SK-N-SH treated with all-trans-retinoic acid at 6 μM for 48 hours (cell line): Measurements from ENCODE around the gene CDH26.

Source experiments
- ATAC-seq: fragments of 200-7000 bp; cut with Tn5 transposase; 3 replicates; pipeline ENCODE4 v1.9.1; 2020; ENCODE audit warnings: mild to moderate bottlenecking, moderate library complexity
- ARNTL ChIP-seq: fragments of 450-650 bp; formaldehyde crosslinking; IDR thresholded peaks from 2 replicates; pipeline ENCODE4 v1.5.0; 2020; ENCODE audit warnings: low read depth, mild to moderate bottlenecking, moderate library complexity, borderline replicate concordance
- BACH2 ChIP-seq: fragments of 250-450 bp; sonication (Bioruptor Pico); IDR thresholded peaks from 2 replicates; pipeline ENCODE4 v1.9.0; 2021; ENCODE audit warnings: mild to moderate bottlenecking, borderline replicate concordance
- CSDC2 ChIP-seq: fragments of 250-450 bp; sonication (Bioruptor Pico); IDR thresholded peaks from 2 replicates; pipeline ENCODE4 v1.5.0; 2020; ENCODE audit warnings: mild to moderate bottlenecking, moderate library complexity
- CSRNP3 ChIP-seq: fragments of 250-450 bp; sonication (Bioruptor Pico); IDR thresholded peaks from 2 replicates; pipeline ENCODE4 v1.5.1; 2021; ENCODE audit warnings: mild to moderate bottlenecking, moderate library complexity
- ESRRG ChIP-seq: fragments of 250-450 bp; sonication (Bioruptor Pico); IDR thresholded peaks from 2 replicates; pipeline ENCODE4 v1.6.1; 2021; ENCODE audit warnings: mild to moderate bottlenecking
- GLIS3 ChIP-seq: fragments of 250-450 bp; sonication (Bioruptor Pico); IDR thresholded peaks from 2 replicates; pipeline ENCODE4 v1.5.0; 2020; ENCODE audit warnings: mild to moderate bottlenecking, moderate library complexity
- ISL1 ChIP-seq: fragments of 250-450 bp; sonication (Bioruptor Pico); IDR thresholded peaks from 2 replicates; pipeline ENCODE4 v2.1.2; 2022; ENCODE audit warnings: mild to moderate bottlenecking, moderate library complexity
- OSR1 ChIP-seq: fragments of 250-450 bp; sonication (Bioruptor Pico); IDR thresholded peaks from 2 replicates; pipeline ENCODE4 v1.8.0; 2022; ENCODE audit warnings: moderate library complexity, mild to moderate bottlenecking, inconsistent platforms
- PPARA ChIP-seq: fragments of 250-450 bp; sonication (Bioruptor Pico); IDR thresholded peaks from 2 replicates; pipeline ENCODE4 v1.5.0; 2020; ENCODE audit warnings: mild to moderate bottlenecking, borderline replicate concordance
- RARB ChIP-seq: fragments of 250-450 bp; sonication (Bioruptor Pico); IDR thresholded peaks from 2 replicates; pipeline ENCODE4 v1.8.0; 2021; ENCODE audit warnings: mild to moderate bottlenecking, moderate library complexity
- SNAI2 ChIP-seq: fragments of 250-450 bp; sonication (Bioruptor Pico); IDR thresholded peaks from 2 replicates; pipeline ENCODE4 v1.5.0; 2020; ENCODE audit warnings: mild to moderate bottlenecking, moderate library complexity
- TOX ChIP-seq: fragments of 250-450 bp; sonication (Bioruptor Pico); IDR thresholded peaks from 2 replicates; pipeline ENCODE4 v1.8.0; 2021; ENCODE audit warnings: mild to moderate bottlenecking, moderate library complexity, borderline replicate concordance
- ZFP3 ChIP-seq: fragments of 250-450 bp; sonication (Bioruptor Pico); IDR thresholded peaks from 2 replicates; pipeline ENCODE4 v1.5.0; 2020; ENCODE audit warnings: mild to moderate bottlenecking, moderate library complexity
- ZFP30 ChIP-seq: fragments of 450-650 bp; formaldehyde crosslinking; IDR thresholded peaks from 2 replicates; pipeline ENCODE4 v1.5.0; 2022; ENCODE audit warnings: mild to moderate bottlenecking, moderate library complexity
- ZNF565 ChIP-seq: fragments of 450-650 bp; formaldehyde crosslinking; conservative IDR thresholded peaks from 2 replicates; pipeline ENCODE4 v1.5.0; 2020; ENCODE audit warnings: low read depth, mild to moderate bottlenecking, moderate library complexity
- ZNF70 ChIP-seq: fragments of 450-650 bp; formaldehyde crosslinking; IDR thresholded peaks from 2 replicates; pipeline ENCODE4 v1.5.0; 2020; ENCODE audit warnings: mild to moderate bottlenecking, moderate library complexity
- ZNF8 ChIP-seq: fragments of 450-650 bp; formaldehyde crosslinking; IDR thresholded peaks from 2 replicates; pipeline ENCODE4 v1.5.0; 2020; ENCODE audit warnings: mild to moderate bottlenecking, moderate library complexity
- TF ChIP-seq, protein P1 (sequence below): fragments of 250-450 bp; sonication (Bioruptor Pico); IDR thresholded peaks from 2 replicates; pipeline ENCODE4 v1.8.0; 2020; ENCODE audit warnings: mild to moderate bottlenecking, moderate library complexity, borderline replicate concordance
- TF ChIP-seq, protein P2 (sequence below): fragments of 250-450 bp; sonication (Bioruptor Pico); IDR thresholded peaks from 2 replicates; pipeline ENCODE4 v1.5.0; 2020; ENCODE audit warnings: mild to moderate bottlenecking, moderate library complexity
- TF ChIP-seq, protein P3 (sequence below): fragments of 250-450 bp; sonication (Bioruptor Pico); IDR thresholded peaks from 2 replicates; pipeline ENCODE4 v1.8.0; 2021; ENCODE audit warnings: low read depth, mild to moderate bottlenecking, moderate library complexity, borderline replicate concordance
- TF ChIP-seq, protein P4 (sequence below): fragments of 250-450 bp; sonication (Bioruptor Pico); IDR thresholded peaks from 2 replicates; pipeline ENCODE4 v1.5.1; 2020; ENCODE audit warnings: low read depth, mild to moderate bottlenecking, moderate library complexity

CDH26 gene

GRCh38 chr20:60038400-60039008 is 80.3 kb downstream of the CDH26 start (continued):
- no peak for TF ChIP-seq ZNF8 (CRISPR knock-in tag)
- TF ChIP-seq, protein P1, sequence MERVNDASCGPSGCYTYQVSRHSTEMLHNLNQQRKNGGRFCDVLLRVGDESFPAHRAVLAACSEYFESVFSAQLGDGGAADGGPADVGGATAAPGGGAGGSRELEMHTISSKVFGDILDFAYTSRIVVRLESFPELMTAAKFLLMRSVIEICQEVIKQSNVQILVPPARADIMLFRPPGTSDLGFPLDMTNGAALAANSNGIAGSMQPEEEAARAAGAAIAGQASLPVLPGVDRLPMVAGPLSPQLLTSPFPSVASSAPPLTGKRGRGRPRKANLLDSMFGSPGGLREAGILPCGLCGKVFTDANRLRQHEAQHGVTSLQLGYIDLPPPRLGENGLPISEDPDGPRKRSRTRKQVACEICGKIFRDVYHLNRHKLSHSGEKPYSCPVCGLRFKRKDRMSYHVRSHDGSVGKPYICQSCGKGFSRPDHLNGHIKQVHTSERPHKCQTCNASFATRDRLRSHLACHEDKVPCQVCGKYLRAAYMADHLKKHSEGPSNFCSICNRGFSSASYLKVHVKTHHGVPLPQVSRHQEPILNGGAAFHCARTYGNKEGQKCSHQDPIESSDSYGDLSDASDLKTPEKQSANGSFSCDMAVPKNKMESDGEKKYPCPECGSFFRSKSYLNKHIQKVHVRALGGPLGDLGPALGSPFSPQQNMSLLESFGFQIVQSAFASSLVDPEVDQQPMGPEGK (CRISPR knock-in tag): no peak
- no peak for TF ChIP-seq CSRNP3

DNA sequence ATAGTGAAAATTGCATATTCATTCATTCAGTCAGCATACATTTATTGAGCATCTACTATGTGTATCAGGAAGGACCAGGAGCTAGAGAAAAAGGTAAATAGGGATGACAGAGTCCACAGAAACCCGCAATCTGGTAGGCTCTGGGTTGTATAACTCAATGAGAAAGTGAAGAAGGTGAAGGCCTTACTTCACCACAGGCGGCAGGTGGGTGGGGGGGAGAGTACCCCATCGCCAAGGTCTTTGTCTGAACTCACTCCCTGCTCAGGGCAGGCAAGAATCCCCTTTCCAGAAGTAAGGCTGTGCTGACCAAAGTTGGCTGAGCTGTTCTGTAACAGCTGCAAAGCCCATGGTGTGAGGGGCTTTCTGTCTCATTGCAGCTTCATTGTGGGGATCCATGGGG is 81.3 kb downstream of the CDH26 start:
- TF ChIP-seq SNAI2 (CRISPR knock-in tag) (no peak), CSDC2 (CRISPR knock-in tag) (no peak), ZFP30 (no peak), GLIS3 (CRISPR knock-in tag) (no peak), ARNTL (CRISPR knock-in tag) (no peak), TOX (CRISPR knock-in tag) (no peak), PPARA (no peak), ZNF565 (CRISPR knock-in tag) (no peak), BACH2 (no peak)
- TF ChIP-seq, protein P2, sequence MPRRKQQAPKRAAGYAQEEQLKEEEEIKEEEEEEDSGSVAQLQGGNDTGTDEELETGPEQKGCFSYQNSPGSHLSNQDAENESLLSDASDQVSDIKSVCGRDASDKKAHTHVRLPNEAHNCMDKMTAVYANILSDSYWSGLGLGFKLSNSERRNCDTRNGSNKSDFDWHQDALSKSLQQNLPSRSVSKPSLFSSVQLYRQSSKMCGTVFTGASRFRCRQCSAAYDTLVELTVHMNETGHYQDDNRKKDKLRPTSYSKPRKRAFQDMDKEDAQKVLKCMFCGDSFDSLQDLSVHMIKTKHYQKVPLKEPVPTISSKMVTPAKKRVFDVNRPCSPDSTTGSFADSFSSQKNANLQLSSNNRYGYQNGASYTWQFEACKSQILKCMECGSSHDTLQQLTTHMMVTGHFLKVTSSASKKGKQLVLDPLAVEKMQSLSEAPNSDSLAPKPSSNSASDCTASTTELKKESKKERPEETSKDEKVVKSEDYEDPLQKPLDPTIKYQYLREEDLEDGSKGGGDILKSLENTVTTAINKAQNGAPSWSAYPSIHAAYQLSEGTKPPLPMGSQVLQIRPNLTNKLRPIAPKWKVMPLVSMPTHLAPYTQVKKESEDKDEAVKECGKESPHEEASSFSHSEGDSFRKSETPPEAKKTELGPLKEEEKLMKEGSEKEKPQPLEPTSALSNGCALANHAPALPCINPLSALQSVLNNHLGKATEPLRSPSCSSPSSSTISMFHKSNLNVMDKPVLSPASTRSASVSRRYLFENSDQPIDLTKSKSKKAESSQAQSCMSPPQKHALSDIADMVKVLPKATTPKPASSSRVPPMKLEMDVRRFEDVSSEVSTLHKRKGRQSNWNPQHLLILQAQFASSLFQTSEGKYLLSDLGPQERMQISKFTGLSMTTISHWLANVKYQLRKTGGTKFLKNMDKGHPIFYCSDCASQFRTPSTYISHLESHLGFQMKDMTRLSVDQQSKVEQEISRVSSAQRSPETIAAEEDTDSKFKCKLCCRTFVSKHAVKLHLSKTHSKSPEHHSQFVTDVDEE: no peak
- TF ChIP-seq, protein P3, sequence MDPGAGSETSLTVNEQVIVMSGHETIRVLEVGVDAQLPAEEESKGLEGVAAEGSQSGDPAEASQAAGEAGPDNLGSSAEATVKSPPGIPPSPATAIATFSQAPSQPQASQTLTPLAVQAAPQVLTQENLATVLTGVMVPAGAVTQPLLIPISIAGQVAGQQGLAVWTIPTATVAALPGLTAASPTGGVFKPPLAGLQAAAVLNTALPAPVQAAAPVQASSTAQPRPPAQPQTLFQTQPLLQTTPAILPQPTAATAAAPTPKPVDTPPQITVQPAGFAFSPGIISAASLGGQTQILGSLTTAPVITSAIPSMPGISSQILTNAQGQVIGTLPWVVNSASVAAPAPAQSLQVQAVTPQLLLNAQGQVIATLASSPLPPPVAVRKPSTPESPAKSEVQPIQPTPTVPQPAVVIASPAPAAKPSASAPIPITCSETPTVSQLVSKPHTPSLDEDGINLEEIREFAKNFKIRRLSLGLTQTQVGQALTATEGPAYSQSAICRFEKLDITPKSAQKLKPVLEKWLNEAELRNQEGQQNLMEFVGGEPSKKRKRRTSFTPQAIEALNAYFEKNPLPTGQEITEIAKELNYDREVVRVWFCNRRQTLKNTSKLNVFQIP (CRISPR knock-in tag): no peak
- no peak for ATAC-seq

DNA sequence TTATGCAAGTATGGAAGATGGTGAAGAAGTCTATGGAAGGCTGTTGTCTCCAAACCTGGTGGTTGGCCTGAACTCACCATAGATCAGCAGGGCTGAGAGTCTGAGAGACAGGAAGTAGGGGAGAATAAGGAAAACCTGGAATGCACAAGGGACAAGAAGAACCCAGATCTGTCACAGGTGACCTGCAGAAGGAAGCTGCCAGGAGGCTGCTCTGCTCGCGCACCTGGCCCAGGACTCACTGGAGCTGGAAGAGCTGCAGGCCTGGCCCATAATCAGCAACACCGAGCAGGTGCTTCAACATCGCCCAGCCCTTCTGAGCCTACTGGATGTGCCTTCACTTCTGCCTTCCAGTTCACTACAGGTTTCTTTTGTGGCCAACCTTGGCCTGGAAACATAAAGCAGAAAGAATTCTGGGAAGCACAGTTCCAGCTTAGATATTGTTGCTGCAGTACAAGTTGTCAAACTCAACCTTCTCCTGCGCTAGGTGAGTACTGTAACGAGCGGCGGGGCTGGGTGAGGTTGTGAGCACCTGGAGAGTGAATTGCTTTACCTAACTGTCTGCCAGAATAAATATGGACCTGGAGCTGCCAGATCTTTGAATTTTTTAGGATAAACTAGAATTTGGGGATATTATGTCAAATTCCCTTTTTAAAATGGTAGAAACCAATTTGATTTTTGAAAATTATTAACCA is 82.4 kb downstream of the CDH26 start:
- ATAC-seq: no peak
- TF ChIP-seq CSDC2 (CRISPR knock-in tag) (no peak), CSRNP3 (no peak), SNAI2 (CRISPR knock-in tag) (no peak), ZFP30 (no peak), OSR1 (CRISPR knock-in tag) (no peak), BACH2 (no peak), ZFP3 (CRISPR knock-in tag) (no peak), PPARA (no peak), ESRRG (CRISPR knock-in tag) (no peak), RARB (CRISPR knock-in tag) (no peak), ZNF8 (CRISPR knock-in tag) (no peak), TOX (CRISPR knock-in tag) (no peak), ZNF70 (CRISPR knock-in tag) (no peak), ISL1 (CRISPR knock-in tag) (no peak), ZNF565 (CRISPR knock-in tag) (no peak)
- TF ChIP-seq, protein P3 (CRISPR knock-in tag): no peak
- TF ChIP-seq, protein P4, sequence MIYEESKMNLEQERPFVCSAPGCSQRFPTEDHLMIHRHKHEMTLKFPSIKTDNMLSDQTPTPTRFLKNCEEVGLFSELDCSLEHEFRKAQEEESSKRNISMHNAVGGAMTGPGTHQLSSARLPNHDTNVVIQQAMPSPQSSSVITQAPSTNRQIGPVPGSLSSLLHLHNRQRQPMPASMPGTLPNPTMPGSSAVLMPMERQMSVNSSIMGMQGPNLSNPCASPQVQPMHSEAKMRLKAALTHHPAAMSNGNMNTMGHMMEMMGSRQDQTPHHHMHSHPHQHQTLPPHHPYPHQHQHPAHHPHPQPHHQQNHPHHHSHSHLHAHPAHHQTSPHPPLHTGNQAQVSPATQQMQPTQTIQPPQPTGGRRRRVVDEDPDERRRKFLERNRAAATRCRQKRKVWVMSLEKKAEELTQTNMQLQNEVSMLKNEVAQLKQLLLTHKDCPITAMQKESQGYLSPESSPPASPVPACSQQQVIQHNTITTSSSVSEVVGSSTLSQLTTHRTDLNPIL (CRISPR knock-in tag): no peak
- TF ChIP-seq, protein P2: no peak
